ENCODE measurements around the gene AIM2.

DNA sequence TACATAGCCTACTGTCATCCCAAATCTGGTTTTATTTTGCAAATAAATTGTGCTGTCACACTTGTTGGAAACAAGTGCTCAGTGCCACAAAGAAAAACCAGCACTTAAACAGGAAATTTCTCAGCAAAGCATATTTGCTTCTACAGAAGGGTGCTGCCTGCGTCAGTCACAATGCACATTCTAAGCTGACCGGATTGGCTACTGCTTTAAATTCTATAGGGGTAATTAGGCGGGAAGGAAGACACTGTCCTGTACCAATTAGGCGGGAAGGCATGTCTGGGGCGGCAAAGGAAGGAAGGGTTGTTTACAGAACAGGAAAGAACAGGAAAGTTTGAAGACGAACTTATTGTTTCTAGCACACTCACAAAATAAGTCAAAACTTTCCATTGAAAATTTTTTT, 64.1 kb downstream of the AIM2 start:
- TF ChIP-seq POLR2A (IDR thresholded peaks at IDR 0.05; ENCODE audit: low read depth, low read length) = peak; percentile 71; the same call in 1 of the 2 replicates
- TF ChIP-seq POLR2AphosphoS5 (IDR thresholded peaks at IDR 0.05; ENCODE audit: low read depth, low read length) = peak; percentile 74
- no peak for TF ChIP-seq TAF1 (IDR thresholded peaks at IDR 0.05; ENCODE audit: borderline replicate concordance, low read depth, low read length)

All from GM12892 (cell line).